K562 (cell line): ENCODE results near the gene TRIM31. TPM values are rescaled to one million over a fixed set of nuclear protein-coding genes. Genes with fewer than 3 reads are reported as not detected.

ENCODE experiments used
- ATAC-seq: fragments of 200-7000 bp; cut with Tn5 transposase; 3 replicates; pipeline ENCODE4 v1.9.1; 2020; ENCODE audit warnings: moderate library complexity
- BruUV-seq: library from RNA; stranded (reverse); fragments of 400-500 nt; replicated peaks from 2 replicates; lab custom pipeline; 2021; lab: Mats Ljungman, UMichigan
- CTCF ChIA-PET: fragments of 300-600 bp; formaldehyde crosslinking; extraction: SDS; loops from one replicate; lab custom pipeline; 2021; ENCODE audit warnings: low intra/inter-chr PET ratio; lab: Yijun Ruan, JAX
- POLR2A ChIA-PET: fragments of 300-600, 350-650 bp; sonication (Branson Sonifier 250); formaldehyde crosslinking; extraction: SDS; loops from one replicate; lab custom pipeline; 2021; ENCODE audit warnings: antibody characterized with exemption, inconsistent platforms; lab: Yijun Ruan, JAX
- DNase-seq, 4 experiments: peaks; one replicate each; pipeline versions ENCODE4 v3.0.0 to v3.0.0-alpha.2; 2011 to 2018; ENCODE audit warnings: low spot score in 3 of 4, mixed read lengths in 3 of 4; ENCODE audit errors: extremely low read depth in 1 of 4
- FAIRE-seq: peaks from 2 replicates; lab custom pipeline; 2011; peaks lifted over from hg19 to GRCh38; lab: Jason Lieb, UNC
- H2AFZ ChIP-seq: 2 replicates; pipeline ENCODE4 v1.6.0; 2011; ENCODE audit warnings: low read depth, low read length, control low read depth, inconsistent platforms
- H3K27ac ChIP-seq: fragments of 200-600 bp; 3 replicates; pipeline ENCODE4 v1.8.0; 2011; ENCODE audit warnings: low read depth, mild to moderate bottlenecking, control low read depth, inconsistent platforms, low read length, moderate library complexity, mixed read lengths; ENCODE audit errors: extremely low read depth
- H3K27me3 ChIP-seq, 2 experiments: fragments of 300-600 bp in 1 of 2; 2 replicates in 1 of 2; 3 replicates in 1 of 2; pipeline versions ENCODE4 v1.6.0 to v1.8.0; 2011; ENCODE audit warnings: inconsistent platforms in 2 of 2, low read length in 2 of 2, mild to moderate bottlenecking in 1 of 2, mixed read lengths in 1 of 2, moderate library complexity in 1 of 2; ENCODE audit not compliant: control insufficient read depth in 2 of 2, insufficient read depth in 2 of 2
- H3K36me3 ChIP-seq: fragments of 300-600 bp; 3 replicates; pipeline ENCODE4 v1.8.0; 2011; ENCODE audit warnings: mild to moderate bottlenecking, low read length, inconsistent platforms; ENCODE audit not compliant: control insufficient read depth, insufficient read depth
- H3K4me1 ChIP-seq, 2 experiments: fragments of 200-600 bp in 1 of 2; replicated peaks in 1 of 2; 2 replicates in 1 of 2; 3 replicates in 1 of 2; pipeline versions ENCODE4 v1.5.1 to v1.8.0; 2011; ENCODE audit warnings: inconsistent platforms in 2 of 2, low read length in 2 of 2, mild to moderate bottlenecking in 1 of 2, mixed read lengths in 1 of 2, moderate library complexity in 1 of 2; ENCODE audit not compliant: control insufficient read depth in 2 of 2, insufficient read depth in 2 of 2
- H3K4me2 ChIP-seq: 2 replicates; pipeline ENCODE4 v1.6.1; 2011; ENCODE audit warnings: low read length, control low read depth, inconsistent platforms, mixed read lengths; ENCODE audit not compliant: insufficient read depth
- H3K4me3 ChIP-seq: fragments of 200-600 bp; sonication (generic), shearing (Covaris generic); 2 replicates; pipeline ENCODE4 v1.5.1; 2016; ENCODE audit warnings: control low read depth, inconsistent platforms
- H3K79me2 ChIP-seq: fragments of 200-600 bp; 3 replicates; pipeline ENCODE4 v1.8.0; 2011; ENCODE audit warnings: low read length, inconsistent platforms; ENCODE audit not compliant: control insufficient read depth, insufficient read depth
- H3K9ac ChIP-seq, 2 experiments: 2 replicates each; pipeline versions ENCODE4 v1.6.0 to v1.6.1; 2011; ENCODE audit warnings: low read depth in 2 of 2, low read length in 2 of 2, control low read depth in 1 of 2, inconsistent platforms in 1 of 2, mild to moderate bottlenecking in 1 of 2, mixed read lengths in 1 of 2; ENCODE audit not compliant: insufficient read depth in 1 of 2
- H3K9me1 ChIP-seq: one replicate; pipeline ENCODE4 v1.6.0; 2011; ENCODE audit warnings: inconsistent platforms, mild to moderate bottlenecking, low read length, moderate library complexity; ENCODE audit not compliant: control insufficient read depth, insufficient read depth
- H3K9me3 ChIP-seq: replicated peaks from 2 replicates; pipeline ENCODE4 v1.5.1; 2011; ENCODE audit warnings: low read depth, low read length, inconsistent platforms; ENCODE audit not compliant: control insufficient read depth, insufficient read depth
- H4K20me1 ChIP-seq: replicated peaks from 2 replicates; pipeline ENCODE4 v1.6.1; 2011; ENCODE audit warnings: low read length, inconsistent platforms, mixed read lengths; ENCODE audit not compliant: control insufficient read depth, insufficient read depth
- THRAP3 ChIP-seq: fragments of 450-650 bp; IDR thresholded peaks from 2 replicates; pipeline ENCODE4 v1.6.1; 2016; ENCODE audit warnings: mild to moderate bottlenecking, inconsistent platforms, borderline replicate concordance
- WGBS: fragments of 100-300 bp; shearing (Covaris generic); methylation state at CpG from one replicate; pipeline ENCODE4 v1.1.6; 2016; ENCODE audit warnings: low coverage, mixed read lengths; ENCODE audit not compliant: insufficient coverage; ENCODE audit errors: missing lambda C conversion rate; 5-methylcytosine and 5-hydroxymethylcytosine counted together
- in situ Hi-C: fragments of 300-500 bp; cut with MboI; formaldehyde crosslinking; loops from 4 replicates; pipeline ENCODE4 v1.15.0; 2018; ENCODE audit warnings: inconsistent platforms, mixed read lengths
- intact Hi-C: fragments of 100-400 bp; cut with micrococcal nuclease; formaldehyde crosslinking; loops from 2 replicates; pipeline ENCODE4 v1.14.2; 2022
- polyA plus RNA-seq, 8 experiments: library from polyadenylated mRNA; depleted of rRNA in 4 of 8; stranded (reverse) in 5 of 8; unstranded in 3 of 8; fragments of >200 nt; fragmentation: Nextera tagmentation in 2 of 8; fragmentation: Illumina TruSeq in 1 of 8; extraction: Ambion mirVana in 2 of 8; extraction: Trizol in 1 of 8; gene quantifications; 2 replicates each; pipeline versions ENCODE4 v1.2.1 to v1.2.3, GENCODE V29; 2011 to 2014; ENCODE audit warnings: inconsistent platforms in 1 of 8, missing spikeins in 1 of 8
- total RNA-seq, 7 experiments: library from RNA; depleted of rRNA in 6 of 7; stranded (reverse); fragments of >200 nt in 6 of 7; fragmentation: Illumina TruSeq in 2 of 7; extraction: Trizol in 2 of 7; gene quantifications; 2 replicates each; pipeline versions ENCODE4 v1.2.1 to v1.2.3, GENCODE V29; 2011 to 2021; ENCODE audit warnings: low replicate concordance in 1 of 7
- TF ChIP-seq, protein P1 (sequence below): sonication (generic); formaldehyde crosslinking; IDR thresholded peaks from 2 replicates; pipeline ENCODE4 v1.8.0; 2022; ENCODE audit warnings: missing genetic modification reagents, mild to moderate bottlenecking, moderate library complexity, borderline replicate concordance

Gene TRIM31
- total and polyA plus RNA-seq, 9 of the 15 experiments (the other 6 are each of a cell fraction or from before 2014, with no cell fraction given): not detected

- H3K9me1 ChIP-seq: no peaks in the 10 kb centered on the region
- ChIA-PET CTCF (interaction anchor here (0.7 kb wide), 1 partner anchor 398 kb away, joined by 3 read pairs; no protein-coding TSS in a partner anchor), POLR2A (interaction anchor here (0.6 to 1.4 kb wide), 3 partner anchors 9 to 56 kb away, joined by 3 to 4 read pairs (median 3); no protein-coding TSS in a partner anchor)
- DNase-seq (no peak), FAIRE-seq (no peak), ATAC-seq (no peak)
- H3K27ac ChIP-seq: no peak overlapping the region
- no peaks in the 10 kb centered on the region for H3K9me3 ChIP-seq
- H3K36me3 ChIP-seq: no peaks in the 10 kb centered on the region
- no peaks in the 10 kb centered on the region for H4K20me1 ChIP-seq
- H3K4me3 ChIP-seq: no peak overlapping the region
- H3K27me3 ChIP-seq: peaks cover 2 to 38% of the 10 kb centered on the region in 2 experiments; a peak in 3 of 5 replicates
- peaks cover 4 to 24% of the 10 kb centered on the region in 2 experiments for H3K4me1 ChIP-seq
- intact Hi-C loops (no loop called here), in situ Hi-C loops (no loop called here)
- 34% methylated on average over 10 of the region's 10 CpGs for WGBS
- H3K9ac ChIP-seq: no peak overlapping the region
- BruUV-seq: no TSS peak
- no peak overlapping the region for H3K4me2 ChIP-seq
- H2AFZ ChIP-seq: peak overlapping the region; percentile 56; the same call in 1 of the 2 replicates
- no peaks in the 10 kb centered on the region for H3K79me2 ChIP-seq
- TF ChIP-seq THRAP3: no peak
- TF ChIP-seq, protein P1, sequence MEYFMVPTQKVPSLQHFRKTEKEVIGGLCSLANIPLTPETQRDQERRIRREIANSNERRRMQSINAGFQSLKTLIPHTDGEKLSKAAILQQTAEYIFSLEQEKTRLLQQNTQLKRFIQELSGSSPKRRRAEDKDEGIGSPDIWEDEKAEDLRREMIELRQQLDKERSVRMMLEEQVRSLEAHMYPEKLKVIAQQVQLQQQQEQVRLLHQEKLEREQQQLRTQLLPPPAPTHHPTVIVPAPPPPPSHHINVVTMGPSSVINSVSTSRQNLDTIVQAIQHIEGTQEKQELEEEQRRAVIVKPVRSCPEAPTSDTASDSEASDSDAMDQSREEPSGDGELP (CRISPR knock-in tag): 0 out of 2 replicates have a peak, but pooled peaks have one; percentile 19
These were observed 37.9 kb upstream of the TRIM31 start for GRCh38 chr6:30150671-30151395.
